SK-N-SH treated with all-trans-retinoic acid at 6 μM for 48 hours (cell line): ENCODE data around the gene POC1A.

Experiments
- ARNTL ChIP-seq: fragments of 450-650 bp; formaldehyde crosslinking; IDR thresholded peaks from 2 replicates; pipeline ENCODE4 v1.5.0; 2020; ENCODE audit warnings: low read depth, mild to moderate bottlenecking, moderate library complexity, borderline replicate concordance
- ISL1 ChIP-seq: fragments of 250-450 bp; sonication (Bioruptor Pico); IDR thresholded peaks from 2 replicates; pipeline ENCODE4 v2.1.2; 2022; ENCODE audit warnings: mild to moderate bottlenecking, moderate library complexity
- PATZ1 ChIP-seq: fragments of 250-450 bp; sonication (Bioruptor Pico); IDR thresholded peaks from 2 replicates; pipeline ENCODE4 v1.8.0; 2020; ENCODE audit warnings: mild to moderate bottlenecking, moderate library complexity, borderline replicate concordance
- RARB ChIP-seq: fragments of 250-450 bp; sonication (Bioruptor Pico); IDR thresholded peaks from 2 replicates; pipeline ENCODE4 v1.8.0; 2021; ENCODE audit warnings: mild to moderate bottlenecking, moderate library complexity
- TOX ChIP-seq: fragments of 250-450 bp; sonication (Bioruptor Pico); IDR thresholded peaks from 2 replicates; pipeline ENCODE4 v1.8.0; 2021; ENCODE audit warnings: mild to moderate bottlenecking, moderate library complexity, borderline replicate concordance
- ZFP3 ChIP-seq: fragments of 250-450 bp; sonication (Bioruptor Pico); IDR thresholded peaks from 2 replicates; pipeline ENCODE4 v1.5.0; 2020; ENCODE audit warnings: mild to moderate bottlenecking, moderate library complexity

- TF ChIP-seq TOX (CRISPR knock-in tag) (no peak), ISL1 (no peak), ARNTL (CRISPR knock-in tag) (no peak), RARB (CRISPR knock-in tag) (no peak), ZFP3 (CRISPR knock-in tag) (no peak), PATZ1 (CRISPR knock-in tag) (no peak)
These were observed 102.8 kb downstream of the POC1A start for GRCh38 chr3:52051444-52051843.
